HG03064 (cell line): ENCODE measurements around the gene KMT2A.
"Not testable (repeated sequence)": the region's sequence is repeated elsewhere in the genome, so short reads cannot be mapped to it uniquely, and the experiment has no call there.

Experiments
- ATAC-seq: cut with Tn5 transposase; IDR thresholded peaks from one replicate; pipeline ENCODE4 v1.9.1; 2021; ENCODE audit warnings: low read depth; ENCODE audit not compliant: unreplicated experiment

KMT2A gene

GRCh38 chr11:118435893-118436624 is at the start of gene KMT2A:
KMT2A (plus strand) TSS chr11:118436492; CDS start chr11:118436513, 21 bp downstream.
- ATAC-seq, result peak; percentile 52

DNA sequence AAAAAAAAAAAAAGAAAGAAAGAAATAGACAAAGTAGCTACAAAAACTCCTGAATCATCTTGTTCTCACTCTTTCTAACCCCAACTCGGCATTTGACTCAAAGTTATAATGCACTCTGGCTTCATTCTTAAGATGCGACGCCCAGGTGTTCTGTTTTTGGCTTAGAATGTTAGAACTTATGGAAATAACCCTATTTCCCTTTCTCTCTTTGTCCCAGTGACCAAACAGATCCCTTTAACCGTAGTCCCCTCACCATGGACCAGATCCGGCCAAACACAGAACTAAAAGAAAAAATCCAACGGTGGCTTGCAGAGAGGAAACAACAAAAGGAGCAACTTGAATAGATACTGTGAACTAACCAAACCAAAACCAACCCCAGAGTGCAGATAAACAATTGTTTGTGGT is 40.2 kb upstream of the KMT2A start:
- no peak for ATAC-seq

DNA sequence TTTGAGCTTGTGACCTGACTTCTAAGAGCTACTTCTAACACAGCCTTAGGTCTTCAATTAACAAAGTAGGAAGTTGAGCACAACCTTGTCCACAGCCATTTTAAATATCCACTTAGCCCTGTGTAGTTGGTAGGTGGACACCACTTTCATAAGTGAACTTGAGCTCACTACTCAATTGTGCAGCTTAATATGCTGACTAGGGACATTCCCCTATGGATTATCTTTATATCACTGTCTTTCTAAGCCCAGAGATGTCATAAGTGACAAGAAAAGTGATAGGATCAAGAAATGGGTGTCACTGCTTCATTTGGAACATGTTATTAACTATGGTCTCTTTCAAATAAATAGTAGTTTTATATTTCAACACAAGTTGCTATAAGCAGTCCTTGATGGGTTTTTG is 38.8 kb upstream of the KMT2A start:
- no peak for ATAC-seq

- no peak for ATAC-seq
Measured at GRCh38 chr11:118398791-118399559, 37.3 kb upstream of the KMT2A start.

GRCh38 chr11:118401151-118401879 is 35.0 kb upstream of the KMT2A start, which contains the start of gene ATP5MG:
ATP5MG (plus strand) TSS chr11:118401606; CDS start chr11:118401666, 60 bp downstream.
- peak; percentile 60 for ATAC-seq

- ATAC-seq, result no peak
Measured at GRCh38 chr11:118401880-118402590, 34.3 kb upstream of the KMT2A start.

GRCh38 chr11:118402594-118402993 is 33.7 kb upstream of the KMT2A start:
- not testable (repeated sequence) for ATAC-seq

GRCh38 chr11:118406599-118407166 is 29.6 kb upstream of the KMT2A start:
- ATAC-seq, result no peak

GRCh38 chr11:118410055-118410745 is 26.1 kb upstream of the KMT2A start:
- peak; percentile 73 for ATAC-seq

DNA sequence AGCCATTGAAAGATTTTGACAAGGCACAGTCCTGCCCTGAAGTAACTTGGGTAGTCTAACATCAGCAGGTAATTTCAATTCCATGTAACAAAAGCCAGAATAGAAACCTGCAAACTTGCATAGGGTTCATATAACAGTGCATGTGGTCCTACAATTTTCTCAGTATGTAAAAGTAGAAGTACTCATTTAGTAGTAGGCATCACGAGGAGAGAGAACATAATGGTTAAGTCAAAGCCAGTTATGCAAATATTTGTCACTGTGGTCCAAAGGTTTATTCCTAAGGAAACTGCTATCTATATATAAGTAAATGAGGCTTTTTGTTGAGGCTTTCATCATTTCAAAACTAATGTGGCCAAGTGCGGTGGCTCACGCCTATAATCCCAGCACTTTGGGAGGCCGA is 24.8 kb upstream of the KMT2A start:
- no peak for ATAC-seq

- no peak for ATAC-seq
Measured at GRCh38 chr11:118412921-118413320, 23.4 kb upstream of the KMT2A start.

- ATAC-seq, result no peak
Measured at GRCh38 chr11:118415062-118415738, 21.1 kb upstream of the KMT2A start.

DNA sequence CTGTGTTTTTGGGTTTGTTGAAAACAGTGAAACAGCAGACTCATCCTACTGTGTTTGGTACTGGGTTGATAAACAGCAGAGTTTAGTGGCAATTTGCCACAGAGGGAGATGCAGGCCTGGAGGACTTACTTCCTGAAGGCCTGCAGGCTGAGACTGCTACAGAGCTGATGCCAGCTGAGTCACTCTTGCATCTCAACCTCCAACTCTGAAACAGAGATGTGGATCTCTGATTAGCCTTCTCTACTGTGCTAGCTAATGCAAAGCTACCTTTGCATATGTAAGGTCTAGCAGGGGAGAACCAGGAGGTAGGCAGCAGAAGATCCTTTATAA is 20.6 kb upstream of the KMT2A start:
- ATAC-seq, result no peak

GRCh38 chr11:118416900-118417299 is 19.4 kb upstream of the KMT2A start:
- not testable (repeated sequence) for ATAC-seq

DNA sequence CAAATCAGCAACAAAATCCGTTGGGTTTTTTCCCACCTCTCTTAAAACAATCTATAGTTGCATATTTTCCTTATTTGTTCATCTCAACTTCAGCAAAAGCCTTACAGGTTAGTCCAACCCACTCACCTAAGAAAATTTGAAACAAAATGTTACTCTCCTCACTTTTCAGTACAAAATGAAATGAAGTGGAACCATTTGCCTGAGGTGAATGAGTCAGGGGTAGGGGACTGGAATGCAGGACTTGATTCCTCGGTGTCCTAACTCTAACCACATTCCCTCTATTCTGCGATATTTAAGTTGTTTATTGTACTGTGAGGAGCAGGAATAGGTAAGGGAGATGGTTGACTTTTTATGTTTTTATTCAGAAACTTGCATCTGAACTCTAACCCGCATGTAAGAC is 18.5 kb upstream of the KMT2A start:
- ATAC-seq, result no peak

- no peak for ATAC-seq
Measured at GRCh38 chr11:118418766-118419165, 17.5 kb upstream of the KMT2A start.

DNA sequence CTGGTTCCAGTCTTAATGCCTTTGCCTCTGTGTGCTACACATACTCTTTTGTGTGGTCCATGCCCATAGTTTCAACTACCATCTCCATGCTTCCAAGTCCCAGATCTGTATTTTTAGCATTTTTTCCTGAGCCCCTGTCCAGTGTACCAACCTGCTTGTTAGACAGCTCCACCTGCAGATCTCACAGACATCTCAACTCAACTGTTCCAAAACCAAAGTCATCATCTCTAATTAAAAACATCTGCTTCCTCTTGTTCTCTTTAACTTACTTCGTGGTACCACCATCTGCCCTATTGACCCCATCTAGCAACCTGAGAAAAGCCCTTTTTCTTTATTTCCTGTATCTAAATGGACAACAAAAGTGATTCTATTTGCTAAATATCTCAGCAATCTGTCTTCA is 8.6 kb upstream of the KMT2A start:
- no peak for ATAC-seq

DNA sequence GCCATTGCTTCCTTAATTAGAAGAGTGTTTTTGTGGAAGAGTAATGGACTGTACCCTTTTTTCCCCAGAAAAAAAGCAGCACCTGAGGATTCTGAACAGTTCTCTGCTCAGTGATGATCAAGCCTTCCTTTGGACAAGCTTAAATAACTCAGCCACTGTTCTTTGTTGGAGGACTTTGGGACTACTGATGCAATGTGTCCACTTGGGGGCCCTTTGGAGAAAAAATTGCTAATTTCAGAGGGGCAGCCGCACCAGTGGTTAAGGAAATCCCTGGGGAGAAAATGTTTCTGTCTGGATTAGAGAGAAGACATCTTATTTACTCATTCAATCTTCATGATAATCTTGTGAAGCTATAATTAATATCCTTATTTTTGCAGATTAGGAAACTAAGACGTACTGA is 5.3 kb upstream of the KMT2A start:
- ATAC-seq, result no peak

DNA sequence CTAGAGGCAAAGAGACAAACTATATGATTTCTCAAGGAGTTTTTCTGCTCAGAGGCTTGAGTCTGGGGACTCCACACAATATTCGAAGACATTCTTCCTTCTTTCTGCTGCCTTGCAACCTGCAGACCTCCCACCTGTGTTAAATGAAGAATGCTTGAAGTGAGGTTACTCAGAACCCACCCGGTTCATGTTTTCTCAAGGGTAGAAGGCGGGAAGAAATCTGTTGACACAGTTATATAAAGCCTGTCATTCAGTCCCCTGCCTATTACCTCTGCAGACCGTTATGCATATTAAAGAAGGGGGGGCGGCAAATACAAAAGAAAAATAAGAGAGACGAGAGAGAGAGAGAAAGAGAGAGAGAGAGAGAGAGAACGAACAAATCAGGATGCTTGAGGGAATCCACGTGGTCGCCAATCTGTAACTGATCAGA is 2.2 kb upstream of the KMT2A start:
- ATAC-seq, result no peak
